ENCODE measurements around the gene MDC1.
A peak's percentile ranks its signal among the peaks of the same experiment; 100 is the strongest.

The MDC1 gene

GRCh38 chr6:30747300-30747687 is 30.2 kb upstream of the MDC1 start:
- peaks cover under 1% of the 10 kb centered on the region for H3K79me2 ChIP-seq (ENCODE audit: control insufficient read depth, low read length)
- no peak overlapping the region for H3K27ac ChIP-seq (ENCODE audit: low read depth, low read length)
- H3K36me3 ChIP-seq (ENCODE audit: control insufficient read depth, low read length) = no peaks in the 10 kb centered on the region
- H3K4me3 ChIP-seq (ENCODE audit: low read length) = no peak overlapping the region
- no peaks in the 10 kb centered on the region for H3K9me3 ChIP-seq (ENCODE audit: control insufficient read depth, insufficient read depth, low read length)
- TF ChIP-seq EZH2phosphoT487 (IDR thresholded peaks at IDR 0.05; ENCODE audit: borderline replicate concordance, low read length) (no peak), CTCF (IDR thresholded peaks at IDR 0.05; ENCODE audit: low read depth, low read length, poor library complexity, severe bottlenecking) (no peak)
- H3K27me3 ChIP-seq (ENCODE audit: control insufficient read depth, low read length) = peaks cover 28% of the 10 kb centered on the region
- H3F3A ChIP-seq (ENCODE audit: control insufficient read depth, insufficient read depth) = peaks cover 8% of the 10 kb centered on the region
- no peaks in the 10 kb centered on the region for H3K9me2 ChIP-seq (replicated peaks; ENCODE audit: control insufficient read depth, low read length)
- no peak overlapping the region for H3K4me2 ChIP-seq (ENCODE audit: low read length)
- peaks cover 23% of the 10 kb centered on the region for H3K4me1 ChIP-seq (ENCODE audit: control insufficient read depth, low read length)
- no peaks in the 10 kb centered on the region for H4K20me1 ChIP-seq (ENCODE audit: control insufficient read depth, insufficient read depth, low read depth, low read length)

- peak within 1 kb of the TSS; percentile 92 for H3K4me3 ChIP-seq (ENCODE audit: low read length)
Observed at GRCh38 chr6:30744054-30744805, 27.1 kb upstream of the MDC1 start, which contains the start of gene IER3. TSS of gene IER3 (minus strand) at chr6:30744547. CDS start at chr6:30744518, 29 bp downstream.

DNA sequence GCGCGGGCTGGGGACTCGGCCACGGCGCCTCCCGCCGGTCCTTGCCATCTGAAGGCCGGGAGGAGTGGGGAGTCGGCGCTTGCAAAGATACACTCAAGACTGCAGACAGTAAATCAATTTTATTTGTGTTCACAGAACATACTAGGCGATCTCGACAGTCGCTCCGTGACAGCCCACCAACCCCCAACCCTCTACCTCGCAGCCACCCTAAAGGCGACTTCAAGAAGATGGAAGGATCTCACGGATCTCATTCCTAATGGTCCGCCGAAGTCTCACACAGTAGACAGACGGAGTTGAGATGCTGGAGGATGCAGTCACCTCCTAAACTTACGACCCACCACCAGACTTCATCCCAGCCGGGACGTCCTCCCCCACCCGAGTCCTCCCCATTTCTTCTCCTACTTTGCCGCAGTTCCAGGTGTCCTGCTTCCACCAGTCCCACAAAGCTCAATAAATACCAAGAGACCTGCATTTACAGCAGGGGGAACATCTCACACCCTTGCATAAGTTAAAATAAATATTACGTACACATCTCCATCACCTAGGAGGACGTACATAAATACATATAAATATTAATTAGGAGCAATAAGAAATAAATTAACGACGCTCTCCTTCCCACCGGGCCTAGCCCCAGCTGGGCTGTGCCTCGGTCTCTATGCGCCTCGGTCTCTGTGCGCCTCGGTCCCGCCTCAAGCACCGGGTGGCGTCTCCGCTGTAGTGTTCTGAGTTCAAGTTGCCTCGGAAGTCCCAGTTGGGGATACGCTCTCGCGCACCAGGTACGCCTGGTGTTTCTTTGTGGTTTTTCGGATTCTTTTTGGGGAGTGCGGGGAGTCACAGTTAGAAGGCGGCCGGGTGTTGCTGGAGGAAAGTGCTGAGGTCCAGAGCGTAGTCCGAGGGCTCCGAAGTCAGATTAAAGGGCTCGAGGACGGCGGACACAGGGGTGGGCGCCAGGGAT is 26.3 kb upstream of the MDC1 start:
- Histone ChIP-seq H3K27me3 (ENCODE audit: control insufficient read depth, low read length) (peaks cover 27% of the 10 kb centered on the region), H3K4me2 (ENCODE audit: low read length) (peak overlapping the region; percentile 89), H3F3A (ENCODE audit: control insufficient read depth, insufficient read depth) (peaks cover 8% of the 10 kb centered on the region), H3K36me3 (ENCODE audit: control insufficient read depth, low read length) (peaks cover 37% of the 10 kb centered on the region), H3K4me3 (ENCODE audit: low read length) (peak overlapping the region; percentile 92), H3K9me2 (replicated peaks; ENCODE audit: control insufficient read depth, low read length) (no peaks in the 10 kb centered on the region), H3K9me3 (ENCODE audit: control insufficient read depth, insufficient read depth, low read length) (no peaks in the 10 kb centered on the region), H3K27ac (ENCODE audit: low read depth, low read length) (no peak overlapping the region), H3K79me2 (ENCODE audit: control insufficient read depth, low read length) (peaks cover 23% of the 10 kb centered on the region), H4K20me1 (ENCODE audit: control insufficient read depth, insufficient read depth, low read depth, low read length) (no peaks in the 10 kb centered on the region), H3K4me1 (ENCODE audit: control insufficient read depth, low read length) (peaks cover 43% of the 10 kb centered on the region)
- TF ChIP-seq CTCF (IDR thresholded peaks at IDR 0.05; ENCODE audit: low read depth, low read length, poor library complexity, severe bottlenecking) (peak; percentile 17), EZH2phosphoT487 (IDR thresholded peaks at IDR 0.05; ENCODE audit: borderline replicate concordance, low read length) (no peak)

More at GRCh38 chr6:30744054-30744805, 27.1 kb upstream of the MDC1 start, which contains the start of gene IER3:
- Histone ChIP-seq H3K27me3 (ENCODE audit: control insufficient read depth, low read length) (peaks cover 28% of the 10 kb centered on the region), H3K9me2 (replicated peaks; ENCODE audit: control insufficient read depth, low read length) (no peaks in the 10 kb centered on the region), H3K4me2 (ENCODE audit: low read length) (peak within 1 kb of the TSS; percentile 89), H3K27ac (ENCODE audit: low read depth, low read length) (no peak within 1 kb of the TSS), H3K9me3 (ENCODE audit: control insufficient read depth, insufficient read depth, low read length) (no peaks in the 10 kb centered on the region), H3K36me3 (ENCODE audit: control insufficient read depth, low read length) (peaks cover 28% of the 10 kb centered on the region), H3F3A (ENCODE audit: control insufficient read depth, insufficient read depth) (peaks cover 8% of the 10 kb centered on the region), H4K20me1 (ENCODE audit: control insufficient read depth, insufficient read depth, low read depth, low read length) (no peaks in the 10 kb centered on the region), H3K4me1 (ENCODE audit: control insufficient read depth, low read length) (peaks cover 36% of the 10 kb centered on the region), H3K79me2 (ENCODE audit: control insufficient read depth, low read length) (peaks cover 23% of the 10 kb centered on the region)
- TF ChIP-seq CTCF (IDR thresholded peaks at IDR 0.05; ENCODE audit: low read depth, low read length, poor library complexity, severe bottlenecking) (peak; percentile 78), EZH2phosphoT487 (IDR thresholded peaks at IDR 0.05; ENCODE audit: borderline replicate concordance, low read length) (no peak)

Measured in DOHH2 (cell line).